HEK293 (cell line): Measurements from ENCODE around the gene DCTN5.

Experiments used
- KLF1 ChIP-seq: fragments of 450-650 bp; formaldehyde crosslinking; IDR thresholded peaks from 2 replicates; pipeline ENCODE4 v1.5.1; 2016; ENCODE audit warnings: missing biosample characterization, missing genetic modification characterization
- KLF17 ChIP-seq: fragments of 450-650 bp; formaldehyde crosslinking; IDR thresholded peaks from 2 replicates; pipeline ENCODE4 v1.5.1; 2016; ENCODE audit warnings: missing biosample characterization, missing genetic modification characterization
- REST ChIP-seq: fragments of 450-650 bp; formaldehyde crosslinking; IDR thresholded peaks from 2 replicates; pipeline ENCODE4 v1.5.1; 2016; ENCODE audit warnings: missing biosample characterization, missing genetic modification characterization
- SP3 ChIP-seq: fragments of 450-650 bp; formaldehyde crosslinking; IDR thresholded peaks from 2 replicates; pipeline ENCODE4 v1.5.1; 2016; ENCODE audit warnings: missing biosample characterization, missing genetic modification characterization
- TSHZ1 ChIP-seq: fragments of 450-650 bp; formaldehyde crosslinking; IDR thresholded peaks from 2 replicates; pipeline ENCODE4 v1.5.1; 2016; ENCODE audit warnings: missing biosample characterization, missing genetic modification characterization, borderline replicate concordance
- ZBTB11 ChIP-seq: fragments of 450-650 bp; formaldehyde crosslinking; conservative IDR thresholded peaks from 2 replicates; pipeline ENCODE4 v1.5.1; 2016; ENCODE audit warnings: low read depth, missing biosample characterization, missing genetic modification characterization
- ZNF112 ChIP-seq: fragments of 450-650 bp; formaldehyde crosslinking; IDR thresholded peaks from 2 replicates; pipeline ENCODE4 v1.5.0; 2017; ENCODE audit warnings: missing biosample characterization, missing genetic modification characterization
- ZNF366 ChIP-seq: fragments of 450-650 bp; formaldehyde crosslinking; conservative IDR thresholded peaks from 2 replicates; pipeline ENCODE4 v1.5.1; 2016; ENCODE audit warnings: missing biosample characterization, missing genetic modification characterization
- ZNF518A ChIP-seq: fragments of 450-650 bp; formaldehyde crosslinking; conservative IDR thresholded peaks from 2 replicates; pipeline ENCODE4 v1.5.1; 2016; ENCODE audit warnings: low read depth, missing biosample characterization, missing genetic modification characterization
- ZNF571 ChIP-seq: fragments of 450-650 bp; formaldehyde crosslinking; IDR thresholded peaks from 2 replicates; pipeline ENCODE4 v1.5.0; 2017; ENCODE audit warnings: missing biosample characterization, missing genetic modification characterization
- ZNF692 ChIP-seq: fragments of 450-650 bp; formaldehyde crosslinking; IDR thresholded peaks from 2 replicates; pipeline ENCODE4 v1.5.1; 2016; ENCODE audit warnings: missing biosample characterization, missing genetic modification characterization

Gene DCTN5

GRCh38 chr16:23679274-23679985 lies 38.2 kb downstream of the DCTN5 start (continued):
- TF ChIP-seq KLF17 (peak; percentile 64; the same call in 1 of the 2 replicates), TSHZ1 (no peak), KLF1 (peak; percentile 82), ZNF692 (tag by site-specific recombination) (no peak), ZNF518A (peak; percentile 28; the same call in 1 of the 2 replicates), SP3 (peak; percentile 44), REST (0 out of 2 replicates have a peak, but pooled peaks have one; percentile 28), ZNF112 (no peak), ZNF571 (tag by site-specific recombination) (no peak), ZBTB11 (peak; percentile 21; the same call in 1 of the 2 replicates), ZNF366 (tag by site-specific recombination) (no peak)
